GM18499 (cell line): ENCODE results near the gene MED31.
"Not testable (repeated sequence)": the region's sequence is repeated elsewhere in the genome, so short reads cannot be mapped to it uniquely, and the experiment has no call there.

Experiments
- ATAC-seq: cut with Tn5 transposase; IDR thresholded peaks from one replicate; pipeline ENCODE4 v1.9.1; 2021; ENCODE audit warnings: moderate number of reproducible peaks; ENCODE audit not compliant: insufficient read depth, unreplicated experiment

Gene MED31

GRCh38 chr17:6651354-6651918, at the start of gene MED31, which contains the start of gene C17orf100:
Gene MED31 (minus strand): TSS chr17:6651605. CDS start chr17:6651528, 77 bp downstream.
Gene C17orf100 (plus strand): TSS chr17:6651762. CDS start chr17:6651914, 152 bp downstream.
- no peak for ATAC-seq

GRCh38 chr17:6700948-6701307, 49.5 kb upstream of the MED31 start:
- ATAC-seq = no peak

- ATAC-seq = no peak
Observed at GRCh38 chr17:6699997-6700947, 48.9 kb upstream of the MED31 start.

GRCh38 chr17:6698004-6698403, 46.6 kb upstream of the MED31 start:
- no peak for ATAC-seq

- ATAC-seq = no peak
Observed at GRCh38 chr17:6696906-6697305, 45.5 kb upstream of the MED31 start.

GRCh38 chr17:6695565-6695964, 44.2 kb upstream of the MED31 start:
- no peak for ATAC-seq

GRCh38 chr17:6695051-6695450, 43.6 kb upstream of the MED31 start:
- ATAC-seq = no peak

- not testable (repeated sequence) for ATAC-seq
Observed at GRCh38 chr17:6691958-6692357, 40.6 kb upstream of the MED31 start.

GRCh38 chr17:6691546-6691945, 40.1 kb upstream of the MED31 start:
- ATAC-seq = no peak

GRCh38 chr17:6690641-6691040, 39.2 kb upstream of the MED31 start:
- no peak for ATAC-seq

- no peak for ATAC-seq
Observed at GRCh38 chr17:6688944-6689343, 37.5 kb upstream of the MED31 start.

- no peak for ATAC-seq
Observed at GRCh38 chr17:6686026-6686425, 34.6 kb upstream of the MED31 start.

- no peak for ATAC-seq
Observed at GRCh38 chr17:6684881-6685767, 33.7 kb upstream of the MED31 start.

- ATAC-seq = no peak
Observed at GRCh38 chr17:6684460-6684783, 33.0 kb upstream of the MED31 start.

GRCh38 chr17:6683730-6684459, 32.5 kb upstream of the MED31 start:
- ATAC-seq = no peak

- no peak for ATAC-seq
Observed at GRCh38 chr17:6683081-6683684, 31.8 kb upstream of the MED31 start.

- no peak for ATAC-seq
Observed at GRCh38 chr17:6682339-6682738, 30.9 kb upstream of the MED31 start.

- ATAC-seq = no peak
Observed at GRCh38 chr17:6681671-6682070, 30.3 kb upstream of the MED31 start.

- ATAC-seq = no peak
Observed at GRCh38 chr17:6681176-6681575, 29.8 kb upstream of the MED31 start.

GRCh38 chr17:6679241-6679640, 27.8 kb upstream of the MED31 start:
- ATAC-seq = no peak
